Mammary epithelial cell (primary cell): Measurements from ENCODE around the gene TICRR.

Experiments used
- CTCF ChIP-seq, 2 donors: IDR thresholded peaks in 1 of 2; conservative IDR thresholded peaks in 1 of 2; 2 replicates each; pipeline ENCODE4 v1.5.1; 2011 to 2012; ENCODE audit warnings: inconsistent platforms in 2 of 2, low read length in 2 of 2, mild to moderate bottlenecking in 2 of 2, control low read depth in 1 of 2, low read depth in 1 of 2; ENCODE audit not compliant: insufficient read depth in 1 of 2; ENCODE audit errors: extremely low read depth in 1 of 2
- EZH2 ChIP-seq: IDR thresholded peaks from 2 replicates; pipeline ENCODE4 v1.6.1; 2012; ENCODE audit warnings: low read length, inconsistent platforms, borderline replicate concordance

- TF ChIP-seq CTCF (conservative IDR thresholded peaks at IDR 0.05 in 1 of 2, IDR thresholded peaks at IDR 0.05 in 1 of 2; ENCODE audit: extremely low read depth in 1 of 2, insufficient read depth in 1 of 2, low read depth in 1 of 2, low read length in 2 of 2) (no peak), EZH2 (no peak)
These were observed 23.7 kb upstream of the TICRR start for GRCh38 chr15:89551550-89551949.
